Omental fat pad (tissue), 4 donors: ENCODE data around the gene UGT2B11. TPM values are rescaled to one million over a fixed set of nuclear protein-coding genes. Genes with fewer than 3 reads are reported as not detected.
"Not testable (repeated sequence)": the region's sequence is repeated elsewhere in the genome, so short reads cannot be mapped to it uniquely, and the experiment has no call there.

Experiments
- ATAC-seq: fragments of 150-250 bp; one replicate; pipeline ENCODE4 v1.9.1; 2016; ENCODE audit warnings: mild to moderate bottlenecking, moderate library complexity; ENCODE audit not compliant: low FRiP score
- DNase-seq: peaks from one replicate; pipeline ENCODE4 v3.0.0-alpha.2; 2019; ENCODE audit warnings: low spot score
- CTCF ChIP-seq, 3 donors: fragments of 450-650 bp; IDR thresholded peaks; one replicate each; pipeline ENCODE4 v1.5.1; 2016 to 2017; ENCODE audit warnings: antibody characterized with exemption in 3 of 3, mild to moderate bottlenecking in 3 of 3, moderate library complexity in 2 of 3
- total RNA-seq, 4 donors: library from RNA; depleted of rRNA; stranded (reverse); fragments of >200 nt; gene quantifications; one replicate each; pipeline ENCODE4 v1.1.0, GENCODE V29; 2016

The UGT2B11 gene
- total RNA-seq, 4 donors from 2014 or later: not detected

- DNase-seq: no peak
- no peak for TF ChIP-seq CTCF (IDR thresholded peaks at IDR 0.05)
- ATAC-seq: no peak
Measured at GRCh38 chr4:69167300-69167699, 47.2 kb downstream of the UGT2B11 start.

GRCh38 chr4:69166376-69166775, 48.2 kb downstream of the UGT2B11 start:
- ATAC-seq, DNase-seq: not testable (repeated sequence)

GRCh38 chr4:69165707-69166106, 48.8 kb downstream of the UGT2B11 start:
- not testable (repeated sequence) for DNase-seq, ATAC-seq

GRCh38 chr4:69156913-69157312, 57.6 kb downstream of the UGT2B11 start:
- ATAC-seq: no peak
- DNase-seq: no peak
- no peak for TF ChIP-seq CTCF (IDR thresholded peaks at IDR 0.05)

- no peak for TF ChIP-seq CTCF (IDR thresholded peaks at IDR 0.05)
- DNase-seq: no peak
- ATAC-seq: no peak
Measured at GRCh38 chr4:69154021-69154420, 60.5 kb downstream of the UGT2B11 start.

Other genes with a start within 250 kb of the UGT2B11 start
- gene UGT2B7, start 118.3 kb downstream of the UGT2B11 start, total RNA-seq: not detected
- not detected for gene UGT2B28, start 65.7 kb upstream of the UGT2B11 start, total RNA-seq